ENCODE results near the gene ECT2L. TPM values are rescaled to one million over a fixed set of nuclear protein-coding genes. Genes with fewer than 3 reads are reported as not detected.

ECT2L gene
- total and polyA plus RNA-seq, 2 experiments from 2014 or later = 0.03 to 0.15 TPM

- peaks cover 4% of the 10 kb centered on the region; the same call in 1 of the 2 replicates for H3K36me3 ChIP-seq (ENCODE audit: insufficient read depth)
- no peak overlapping the region for H3K4me3 Mint-ChIP-seq
- no peak overlapping the region for H3K27ac Mint-ChIP-seq
- TF ChIP-seq STAT1 (IDR thresholded peaks at IDR 0.05; ENCODE audit: unreplicated experiment) (no peak), CREB1 (CRISPR knock-in tag; IDR thresholded peaks at IDR 0.05; ENCODE audit: low read depth) (no peak), ZNF331 (CRISPR knock-in tag; IDR thresholded peaks at IDR 0.05; ENCODE audit: low read depth) (no peak), ETS1 (IDR thresholded peaks at IDR 0.05) (no peak), EZH2phosphoT487 (IDR thresholded peaks at IDR 0.05; ENCODE audit: unreplicated experiment) (no peak), NANOG (IDR thresholded peaks at IDR 0.05; ENCODE audit: borderline replicate concordance) (no peak), CTCF (conservative IDR thresholded peaks at IDR 0.05; ENCODE audit: low read depth in 2 of 2) (no peak), JUNB (IDR thresholded peaks at IDR 0.05; ENCODE audit: unreplicated experiment) (no peak)
- no peaks in the 10 kb centered on the region for H4K20me1 ChIP-seq (replicated peaks; ENCODE audit: insufficient read depth)
- peaks cover 12% of the 10 kb centered on the region for H3K4me1 Mint-ChIP-seq
- H3K79me2 ChIP-seq (replicated peaks; ENCODE audit: insufficient read depth) = no peaks in the 10 kb centered on the region
- no peaks in the 10 kb centered on the region for H3K9me3 Mint-ChIP-seq
- ATAC-seq (no peak), DNase-seq (ENCODE audit: low spot score) (no peak)
- H3K27me3 Mint-ChIP-seq (ENCODE audit: insufficient read depth, low read depth, poor library complexity) = peaks cover 4% of the 10 kb centered on the region
- H3K4me1 ChIP-seq (ENCODE audit: insufficient read depth) = peaks cover 5% of the 10 kb centered on the region; the same call in 1 of the 2 replicates
- H3K4me3 ChIP-seq = no peak overlapping the region
- no peaks in the 10 kb centered on the region for H3K9me2 ChIP-seq (ENCODE audit: insufficient read depth)
- no peak overlapping the region for H3K27ac ChIP-seq (ENCODE audit: low read depth)
- no peak overlapping the region for H2AFZ ChIP-seq
- no peak overlapping the region for H3K4me2 ChIP-seq
- H3K36me3 Mint-ChIP-seq (ENCODE audit: low read depth) = peaks cover 12% of the 10 kb centered on the region; the same call in 2 of the 3 replicates
- no peaks in the 10 kb centered on the region for H3F3A ChIP-seq (replicated peaks; ENCODE audit: low read depth)
- no peaks in the 10 kb centered on the region for H3K27me3 ChIP-seq (ENCODE audit: insufficient read depth)
These were observed 100.3 kb downstream of the ECT2L start for GRCh38 chr6:138896104-138896756.

- Mint-ChIP-seq H3K4me1 (peaks cover 4% of the 10 kb centered on the region; the same call in 2 of the 3 replicates), H3K9me3 (no peaks in the 10 kb centered on the region), H3K36me3 (ENCODE audit: low read depth) (peaks cover 12% of the 10 kb centered on the region; the same call in 2 of the 3 replicates), H3K27ac (no peak overlapping the region), H3K4me3 (no peak overlapping the region), H3K27me3 (ENCODE audit: insufficient read depth, low read depth, poor library complexity) (peaks cover 3% of the 10 kb centered on the region)
- Histone ChIP-seq H3K27me3 (ENCODE audit: insufficient read depth) (no peaks in the 10 kb centered on the region), H3K79me2 (replicated peaks; ENCODE audit: insufficient read depth) (no peaks in the 10 kb centered on the region), H2AFZ (no peak overlapping the region), H4K20me1 (replicated peaks; ENCODE audit: insufficient read depth) (no peaks in the 10 kb centered on the region), H3K4me1 (ENCODE audit: insufficient read depth) (no peaks in the 10 kb centered on the region), H3K9me2 (ENCODE audit: insufficient read depth) (no peaks in the 10 kb centered on the region), H3K27ac (ENCODE audit: low read depth) (no peak overlapping the region), H3K4me3 (no peak overlapping the region), H3F3A (replicated peaks; ENCODE audit: low read depth) (no peaks in the 10 kb centered on the region), H3K4me2 (no peak overlapping the region), H3K36me3 (ENCODE audit: insufficient read depth) (peaks cover 9% of the 10 kb centered on the region; the same call in 1 of the 2 replicates)
- ATAC-seq (no peak), DNase-seq (ENCODE audit: low spot score) (no peak)
- TF ChIP-seq ZNF331 (CRISPR knock-in tag; IDR thresholded peaks at IDR 0.05; ENCODE audit: low read depth) (no peak), ZNF462 (CRISPR knock-in tag; IDR thresholded peaks at IDR 0.05) (no peak), EZH2phosphoT487 (IDR thresholded peaks at IDR 0.05; ENCODE audit: unreplicated experiment) (no peak)
These were observed 101.1 kb downstream of the ECT2L start for GRCh38 chr6:138897031-138897430.
